ENCODE results near the gene ATXN7L3B. TPM values are rescaled to one million over a fixed set of nuclear protein-coding genes. Genes with fewer than 3 reads are reported as not detected.

The ATXN7L3B gene
- total RNA-seq: 30.0 and 31.4 TPM in 2 replicates

GRCh38 chr12:74537707-74538385 is at the start of gene ATXN7L3B:
Gene ATXN7L3B, plus strand, starts transcription at chr12:74537835. Its CDS starts 278 bp downstream, at chr12:74538113.

Measured in placental epithelial cell (primary cell).